Peyer's patch (tissue), 4 donors: ENCODE measurements around the gene LIMCH1. TPM values are rescaled to one million over a fixed set of nuclear protein-coding genes. Genes with fewer than 3 reads are reported as not detected.
"Not testable (repeated sequence)": the region's sequence is repeated elsewhere in the genome, so short reads cannot be mapped to it uniquely, and the experiment has no call there.

Experiments used
- DNase-seq, 3 donors: peaks; one replicate each; pipeline ENCODE4 v3.0.0-alpha.2; 2017 to 2019
- H3K27ac ChIP-seq, 4 donors: fragments of 200-600 bp; sonication (generic); one replicate each; pipeline ENCODE4 v1.5.1; 2016 to 2019
- H3K27me3 ChIP-seq, 2 donors: fragments of 200-600 bp; sonication (generic); one replicate each; pipeline ENCODE4 v1.5.1; 2019
- H3K36me3 ChIP-seq, 3 donors: fragments of 200-600 bp; sonication (generic); one replicate each; pipeline ENCODE4 v1.5.1; 2016 to 2019
- H3K4me1 ChIP-seq, 4 donors: fragments of 200-600 bp; sonication (generic); one replicate each; pipeline ENCODE4 v1.5.1; 2016 to 2019
- H3K4me3 ChIP-seq, 4 donors: fragments of 200-600 bp; sonication (generic); 1 replicate in 3 of 4; 2 replicates in 1 of 4; pipeline ENCODE4 v1.5.1; 2016 to 2019; ENCODE audit warnings: mild to moderate bottlenecking in 1 of 4
- H3K9me3 ChIP-seq, 4 donors: fragments of 200-600 bp; sonication (generic); one replicate each; pipeline ENCODE4 v1.5.1; 2016 to 2019; ENCODE audit warnings: mild to moderate bottlenecking in 1 of 4
- CTCF ChIP-seq, 6 experiments: fragments of 450-650 bp in 4 of 6; fragments of 200-600 bp in 2 of 6; sonication (generic) in 1 of 6; IDR thresholded peaks; one replicate each; pipeline ENCODE4 v1.5.1; 2017 to 2019; ENCODE audit warnings: antibody characterized with exemption in 6 of 6, mild to moderate bottlenecking in 3 of 6, moderate library complexity in 1 of 6
- POLR2A ChIP-seq, 2 donors: fragments of 450-650 bp; IDR thresholded peaks; one replicate each; pipeline ENCODE4 v1.5.1; 2017; ENCODE audit warnings: antibody characterized with exemption in 2 of 2, mild to moderate bottlenecking in 2 of 2, moderate library complexity in 2 of 2
- total RNA-seq, 4 donors: library from RNA; depleted of rRNA; stranded (reverse); fragments of >200 nt; gene quantifications; one replicate each; pipeline ENCODE4 v1.1.0, GENCODE V29; 2016

The LIMCH1 gene
- total RNA-seq, 4 donors from 2014 or later = 11.1 to 56.9 (median 20.4) TPM

GRCh38 chr4:41639291-41639690, 101.3 kb downstream of the LIMCH1 start:
- TF ChIP-seq POLR2A (IDR thresholded peaks at IDR 0.05) (no peak), CTCF (IDR thresholded peaks at IDR 0.05) (no peak)
- DNase-seq = no peak
- Histone ChIP-seq H3K9me3 (no peaks in the 10 kb centered on the region), H3K36me3 (no peaks in the 10 kb centered on the region), H3K4me1 (peaks cover 0 to 6% (median 0%) of the 10 kb centered on the region in 4 donors), H3K4me3 (no peak overlapping the region), H3K27ac (no peak overlapping the region), H3K27me3 (no peaks in the 10 kb centered on the region)

GRCh38 chr4:41640906-41641305, 102.9 kb downstream of the LIMCH1 start:
- Histone ChIP-seq H3K27ac (no peak overlapping the region), H3K9me3 (no peaks in the 10 kb centered on the region), H3K4me1 (peaks cover 0 to 6% (median 0%) of the 10 kb centered on the region in 4 donors), H3K27me3 (no peaks in the 10 kb centered on the region), H3K4me3 (no peak overlapping the region), H3K36me3 (no peaks in the 10 kb centered on the region)
- TF ChIP-seq CTCF (IDR thresholded peaks at IDR 0.05) = no peak
- no peak for TF ChIP-seq POLR2A (IDR thresholded peaks at IDR 0.05)
- DNase-seq = no peak

GRCh38 chr4:41642746-41643145, 104.8 kb downstream of the LIMCH1 start:
- H3K36me3 ChIP-seq, H3K4me3 ChIP-seq, DNase-seq, H3K4me1 ChIP-seq, H3K9me3 ChIP-seq, H3K27me3 ChIP-seq, H3K27ac ChIP-seq: not testable (repeated sequence)

- peaks cover 0 to 6% (median 0%) of the 10 kb centered on the region in 4 donors for H3K4me1 ChIP-seq
- no peaks in the 10 kb centered on the region for H3K9me3 ChIP-seq
- H3K36me3 ChIP-seq = peaks cover 0 to 5% (median 0%) of the 10 kb centered on the region in 3 donors
- H3K4me3 ChIP-seq = no peak overlapping the region
- no peak for TF ChIP-seq CTCF (IDR thresholded peaks at IDR 0.05)
- no peak for TF ChIP-seq POLR2A (IDR thresholded peaks at IDR 0.05)
- no peaks in the 10 kb centered on the region for H3K27me3 ChIP-seq
- H3K27ac ChIP-seq = no peak overlapping the region
- DNase-seq = no peak
Observed at GRCh38 chr4:41643331-41643730, 105.4 kb downstream of the LIMCH1 start.

- peak overlapping the region in 2 of 4 donors; percentile 8 to 24 for H3K4me3 ChIP-seq
- H3K27ac ChIP-seq = no peak overlapping the region
- TF ChIP-seq CTCF (IDR thresholded peaks at IDR 0.05) (peak in 4 of 6 experiments; percentile 44 to 75 (median 66)), POLR2A (IDR thresholded peaks at IDR 0.05) (no peak)
- peaks cover 0 to 6% (median 0%) of the 10 kb centered on the region in 4 donors for H3K4me1 ChIP-seq
- no peaks in the 10 kb centered on the region for H3K27me3 ChIP-seq
- no peaks in the 10 kb centered on the region for H3K9me3 ChIP-seq
- DNase-seq = peak in 2 of 3 donors; percentile 74 to 79
- H3K36me3 ChIP-seq = peaks cover 0 to 5% (median 0%) of the 10 kb centered on the region in 3 donors
Observed at GRCh38 chr4:41644288-41644914, 106.4 kb downstream of the LIMCH1 start.

GRCh38 chr4:41644915-41645295, 106.9 kb downstream of the LIMCH1 start:
- H3K27me3 ChIP-seq = no peaks in the 10 kb centered on the region
- H3K9me3 ChIP-seq = no peaks in the 10 kb centered on the region
- TF ChIP-seq CTCF (IDR thresholded peaks at IDR 0.05) (no peak), POLR2A (IDR thresholded peaks at IDR 0.05) (no peak)
- no peak overlapping the region for H3K27ac ChIP-seq
- H3K36me3 ChIP-seq = peaks cover 0 to 5% (median 0%) of the 10 kb centered on the region in 3 donors
- peaks cover 0 to 6% (median 0%) of the 10 kb centered on the region in 4 donors for H3K4me1 ChIP-seq
- no peak for DNase-seq
- no peak overlapping the region for H3K4me3 ChIP-seq
